ENCODE data around the gene ORC3. TPM values are rescaled to one million over a fixed set of nuclear protein-coding genes. Genes with fewer than 3 reads are reported as not detected.

Gene ORC3
- total RNA-seq, 1 donor from 2014 or later, result 20.1 TPM

DNA sequence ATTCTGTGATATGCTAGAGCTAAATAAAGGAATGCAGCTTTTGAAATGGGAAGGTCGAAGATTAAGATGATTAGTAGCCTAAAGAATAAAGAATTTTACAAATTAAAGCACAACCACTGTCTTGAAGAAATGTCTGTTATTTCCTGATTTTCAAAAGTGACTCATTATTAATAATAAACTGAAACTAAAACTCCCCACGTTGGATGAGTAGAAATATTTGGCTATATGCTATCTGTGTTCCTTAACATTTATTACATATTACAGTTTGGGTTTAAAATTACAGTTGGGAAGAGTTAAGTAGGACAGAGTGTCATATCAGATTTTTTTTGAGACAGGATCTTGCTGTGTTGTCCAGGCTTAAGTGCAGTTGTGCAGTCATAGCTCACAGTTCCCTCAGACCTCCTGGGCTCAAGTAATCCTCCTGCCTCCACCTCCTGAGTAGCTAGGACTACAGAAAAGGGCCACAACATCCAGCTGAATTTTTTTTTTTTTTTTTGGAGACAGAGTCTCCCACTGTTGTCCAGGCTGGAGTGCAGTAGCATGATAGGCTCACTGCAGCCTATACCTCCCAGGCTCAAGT is 65.0 kb downstream of the ORC3 start:
- Mint-ChIP-seq H3K36me3 (ENCODE audit: unreplicated experiment) (no peaks in the 10 kb centered on the region), H3K27ac (ENCODE audit: unreplicated experiment) (no peak overlapping the region), H3K9me3 (ENCODE audit: unreplicated experiment) (peaks cover 1% of the 10 kb centered on the region), H3K4me1 (ENCODE audit: low read depth, unreplicated experiment) (no peaks in the 10 kb centered on the region), H3K4me3 (ENCODE audit: unreplicated experiment) (no peak overlapping the region), H3K27me3 (ENCODE audit: unreplicated experiment) (no peaks in the 10 kb centered on the region)
- TF ChIP-seq, protein P1, sequence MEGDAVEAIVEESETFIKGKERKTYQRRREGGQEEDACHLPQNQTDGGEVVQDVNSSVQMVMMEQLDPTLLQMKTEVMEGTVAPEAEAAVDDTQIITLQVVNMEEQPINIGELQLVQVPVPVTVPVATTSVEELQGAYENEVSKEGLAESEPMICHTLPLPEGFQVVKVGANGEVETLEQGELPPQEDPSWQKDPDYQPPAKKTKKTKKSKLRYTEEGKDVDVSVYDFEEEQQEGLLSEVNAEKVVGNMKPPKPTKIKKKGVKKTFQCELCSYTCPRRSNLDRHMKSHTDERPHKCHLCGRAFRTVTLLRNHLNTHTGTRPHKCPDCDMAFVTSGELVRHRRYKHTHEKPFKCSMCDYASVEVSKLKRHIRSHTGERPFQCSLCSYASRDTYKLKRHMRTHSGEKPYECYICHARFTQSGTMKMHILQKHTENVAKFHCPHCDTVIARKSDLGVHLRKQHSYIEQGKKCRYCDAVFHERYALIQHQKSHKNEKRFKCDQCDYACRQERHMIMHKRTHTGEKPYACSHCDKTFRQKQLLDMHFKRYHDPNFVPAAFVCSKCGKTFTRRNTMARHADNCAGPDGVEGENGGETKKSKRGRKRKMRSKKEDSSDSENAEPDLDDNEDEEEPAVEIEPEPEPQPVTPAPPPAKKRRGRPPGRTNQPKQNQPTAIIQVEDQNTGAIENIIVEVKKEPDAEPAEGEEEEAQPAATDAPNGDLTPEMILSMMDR (IDR thresholded peaks at IDR 0.05; ENCODE audit: partially characterized antibody, unreplicated experiment), result no peak
- no peak for DNase-seq

DNA sequence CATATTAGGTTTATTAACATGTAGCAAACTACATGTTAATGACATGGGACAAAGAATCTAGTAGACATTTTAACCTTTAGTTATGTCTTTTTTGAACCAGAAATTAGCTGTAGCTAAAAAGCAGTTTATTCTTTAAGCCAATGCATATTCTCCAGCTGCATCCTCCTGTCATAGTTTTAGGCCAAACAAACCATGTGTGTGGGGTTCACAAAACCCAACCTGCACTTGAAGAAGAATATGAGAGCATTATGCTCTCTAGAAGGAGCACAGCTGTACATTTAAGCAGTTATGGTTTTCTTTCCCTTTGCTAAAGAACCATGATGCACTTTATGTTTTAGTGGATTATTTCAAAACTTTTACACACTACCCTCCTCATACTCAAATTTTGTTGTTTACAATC is 65.9 kb downstream of the ORC3 start:
- Mint-ChIP-seq H3K4me3 (ENCODE audit: unreplicated experiment) (no peak overlapping the region), H3K27ac (ENCODE audit: unreplicated experiment) (no peak overlapping the region), H3K27me3 (ENCODE audit: unreplicated experiment) (no peaks in the 10 kb centered on the region), H3K36me3 (ENCODE audit: unreplicated experiment) (no peaks in the 10 kb centered on the region), H3K4me1 (ENCODE audit: low read depth, unreplicated experiment) (no peaks in the 10 kb centered on the region), H3K9me3 (ENCODE audit: unreplicated experiment) (no peaks in the 10 kb centered on the region)
- DNase-seq, result no peak
- TF ChIP-seq, protein P1 (IDR thresholded peaks at IDR 0.05; ENCODE audit: partially characterized antibody, unreplicated experiment), result no peak

DNA sequence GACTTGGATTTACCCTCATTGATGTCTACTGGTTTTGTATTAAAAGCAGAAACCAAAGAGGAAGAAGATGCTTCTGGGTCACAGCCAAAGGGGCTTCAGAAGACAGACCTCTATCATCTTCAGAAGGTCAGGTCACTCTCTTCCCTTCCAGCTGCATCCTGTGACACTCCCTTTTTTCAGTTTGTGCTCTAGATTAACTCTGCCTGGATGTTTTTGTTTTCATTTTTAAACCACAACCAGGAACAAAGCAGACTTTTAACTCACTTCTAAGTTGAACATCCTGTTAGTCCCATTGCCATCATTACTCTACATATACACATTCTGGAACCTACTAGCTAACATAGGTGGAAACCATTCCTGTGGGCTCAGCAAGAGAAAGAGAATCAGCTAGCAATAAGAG is 66.9 kb downstream of the ORC3 start:
- Mint-ChIP-seq H3K4me1 (ENCODE audit: low read depth, unreplicated experiment) (no peaks in the 10 kb centered on the region), H3K27ac (ENCODE audit: unreplicated experiment) (no peak overlapping the region), H3K36me3 (ENCODE audit: unreplicated experiment) (no peaks in the 10 kb centered on the region), H3K27me3 (ENCODE audit: unreplicated experiment) (no peaks in the 10 kb centered on the region), H3K4me3 (ENCODE audit: unreplicated experiment) (no peak overlapping the region), H3K9me3 (ENCODE audit: unreplicated experiment) (no peaks in the 10 kb centered on the region)
- TF ChIP-seq, protein P1 (IDR thresholded peaks at IDR 0.05; ENCODE audit: partially characterized antibody, unreplicated experiment), result no peak
- no peak for DNase-seq

DNA sequence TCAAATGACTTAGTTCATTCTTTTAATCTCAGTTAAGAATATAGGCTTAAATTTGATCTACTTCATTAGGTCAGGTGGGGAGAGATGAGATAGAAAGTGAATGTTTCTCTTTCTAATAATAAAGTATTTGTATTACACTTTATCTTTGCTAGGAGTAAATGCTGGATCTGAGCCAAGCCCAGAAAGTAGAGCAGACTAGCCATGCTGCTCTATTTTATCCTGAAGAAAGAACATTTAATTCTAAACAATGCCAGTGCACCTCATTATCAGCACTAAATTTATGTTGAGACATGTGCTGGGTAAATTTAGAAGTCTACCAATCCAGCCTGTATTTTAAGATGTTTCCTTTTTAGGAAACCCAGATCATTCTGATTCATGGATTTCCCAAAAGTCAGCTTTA is 68.6 kb downstream of the ORC3 start:
- DNase-seq, result no peak
- Mint-ChIP-seq H3K27me3 (ENCODE audit: unreplicated experiment) (peaks cover 2% of the 10 kb centered on the region), H3K4me3 (ENCODE audit: unreplicated experiment) (no peak overlapping the region), H3K4me1 (ENCODE audit: low read depth, unreplicated experiment) (peaks cover 3% of the 10 kb centered on the region), H3K9me3 (ENCODE audit: unreplicated experiment) (no peaks in the 10 kb centered on the region), H3K36me3 (ENCODE audit: unreplicated experiment) (no peaks in the 10 kb centered on the region), H3K27ac (ENCODE audit: unreplicated experiment) (no peak overlapping the region)
- TF ChIP-seq, protein P1 (IDR thresholded peaks at IDR 0.05; ENCODE audit: partially characterized antibody, unreplicated experiment), result no peak

DNA sequence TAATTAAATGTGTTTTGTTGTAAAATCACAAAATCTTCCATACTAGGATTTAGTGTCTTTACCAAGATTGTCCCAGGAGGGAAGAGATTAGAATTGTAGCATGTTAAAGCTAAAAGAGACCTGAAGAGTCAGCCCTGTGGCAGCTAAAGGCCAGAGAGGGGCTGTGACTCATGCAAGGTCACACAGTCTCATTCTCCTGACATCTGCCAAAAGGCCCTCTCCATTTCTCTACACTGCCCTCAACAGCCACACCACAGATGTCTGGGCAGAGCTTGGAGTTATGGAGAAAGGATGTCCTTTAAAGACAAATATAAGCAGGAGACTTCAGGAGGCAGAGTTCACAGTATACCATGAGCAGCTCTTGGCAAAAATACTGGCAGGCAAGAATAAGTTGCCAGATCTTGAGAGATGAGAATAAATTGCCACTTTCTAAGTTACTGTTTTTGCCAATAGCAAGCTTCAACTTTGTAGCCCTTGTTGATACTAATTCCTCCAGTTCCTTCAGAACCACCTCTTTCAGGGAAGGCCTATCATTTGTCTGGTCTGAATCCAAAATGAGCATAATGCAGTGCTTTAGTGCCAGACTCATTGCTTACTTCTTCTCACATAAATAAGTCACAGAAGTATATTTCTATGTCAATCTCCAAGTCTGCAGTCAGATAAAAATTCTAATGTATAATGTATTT is 70.4 kb downstream of the ORC3 start:
- Mint-ChIP-seq H3K36me3 (ENCODE audit: unreplicated experiment) (no peaks in the 10 kb centered on the region), H3K27me3 (ENCODE audit: unreplicated experiment) (peaks cover 2% of the 10 kb centered on the region), H3K4me1 (ENCODE audit: low read depth, unreplicated experiment) (peaks cover 6% of the 10 kb centered on the region), H3K9me3 (ENCODE audit: unreplicated experiment) (no peaks in the 10 kb centered on the region), H3K27ac (ENCODE audit: unreplicated experiment) (no peak overlapping the region), H3K4me3 (ENCODE audit: unreplicated experiment) (no peak overlapping the region)
- TF ChIP-seq, protein P1 (IDR thresholded peaks at IDR 0.05; ENCODE audit: partially characterized antibody, unreplicated experiment), result no peak
- no peak for DNase-seq
